OCI-LY3 (cell line): ENCODE measurements around the gene PSPC1.

Experiments used
- EZH2phosphoT487 ChIP-seq: fragments of 200-600 bp; shearing (Covaris generic); IDR thresholded peaks from 2 replicates; pipeline ENCODE4 v1.6.1; 2018; ENCODE audit warnings: antibody characterized with exemption, mixed run types, low read depth
- TF ChIP-seq, protein P1 (sequence below): fragments of 200-600, 300-600 bp; sonication (generic); IDR thresholded peaks from 2 replicates; pipeline ENCODE4 v1.5.1; 2014; ENCODE audit warnings: antibody characterized with exemption, low read length, low read depth

DNA sequence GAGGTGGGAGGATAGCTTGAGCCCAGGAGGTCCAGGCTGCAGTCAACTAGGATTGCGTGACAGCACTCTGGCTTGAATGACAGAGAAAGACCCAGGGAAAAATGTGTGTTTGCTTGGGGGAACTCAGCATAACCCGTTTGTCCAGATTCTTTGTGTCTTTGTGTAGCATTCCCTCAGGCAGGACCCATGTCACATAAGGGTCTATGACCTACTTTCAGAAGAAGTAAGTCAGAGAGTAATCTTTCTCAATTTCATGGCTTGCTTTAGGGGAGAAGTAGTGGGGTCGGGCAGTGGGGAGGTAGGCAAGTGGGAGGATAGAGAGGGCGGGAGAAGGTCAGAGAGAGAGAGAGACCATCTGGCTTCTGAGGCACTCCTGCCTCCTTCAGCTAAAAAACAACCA, 11.9 kb upstream of the PSPC1 start:
- TF ChIP-seq, protein P1, sequence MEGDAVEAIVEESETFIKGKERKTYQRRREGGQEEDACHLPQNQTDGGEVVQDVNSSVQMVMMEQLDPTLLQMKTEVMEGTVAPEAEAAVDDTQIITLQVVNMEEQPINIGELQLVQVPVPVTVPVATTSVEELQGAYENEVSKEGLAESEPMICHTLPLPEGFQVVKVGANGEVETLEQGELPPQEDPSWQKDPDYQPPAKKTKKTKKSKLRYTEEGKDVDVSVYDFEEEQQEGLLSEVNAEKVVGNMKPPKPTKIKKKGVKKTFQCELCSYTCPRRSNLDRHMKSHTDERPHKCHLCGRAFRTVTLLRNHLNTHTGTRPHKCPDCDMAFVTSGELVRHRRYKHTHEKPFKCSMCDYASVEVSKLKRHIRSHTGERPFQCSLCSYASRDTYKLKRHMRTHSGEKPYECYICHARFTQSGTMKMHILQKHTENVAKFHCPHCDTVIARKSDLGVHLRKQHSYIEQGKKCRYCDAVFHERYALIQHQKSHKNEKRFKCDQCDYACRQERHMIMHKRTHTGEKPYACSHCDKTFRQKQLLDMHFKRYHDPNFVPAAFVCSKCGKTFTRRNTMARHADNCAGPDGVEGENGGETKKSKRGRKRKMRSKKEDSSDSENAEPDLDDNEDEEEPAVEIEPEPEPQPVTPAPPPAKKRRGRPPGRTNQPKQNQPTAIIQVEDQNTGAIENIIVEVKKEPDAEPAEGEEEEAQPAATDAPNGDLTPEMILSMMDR: no peak
- no peak for TF ChIP-seq EZH2phosphoT487
